HCT116 (cell line): ENCODE data around the gene SLC35F3. TPM values are rescaled to one million over a fixed set of nuclear protein-coding genes. Genes with fewer than 3 reads are reported as not detected.

ENCODE experiments used
- ATAC-seq: fragments of 200-7000 bp; cut with Tn5 transposase; 2 replicates; pipeline ENCODE4 v1.9.1; 2020; ENCODE audit warnings: mild to moderate bottlenecking, moderate library complexity
- BruUV-seq: library from RNA; stranded (reverse); fragments of 400-500 nt; replicated peaks from 2 replicates; lab custom pipeline; 2021; lab: Mats Ljungman, UMichigan
- CTCF ChIA-PET: fragments of 300-600 bp; sonication (Branson Sonifier 250); formaldehyde crosslinking; loops from one replicate; lab custom pipeline; 2021; ENCODE audit warnings: antibody characterized with exemption; lab: Charles Lee
- POLR2A ChIA-PET: fragments of 300-600, 350-600 bp; sonication (Branson Sonifier 250); formaldehyde crosslinking; loops from one replicate; lab custom pipeline; 2021; ENCODE audit warnings: antibody characterized with exemption; lab: Charles Lee
- RAD21 ChIA-PET, 2 experiments: fragments of 300-600 bp; sonication (Branson Sonifier 250); formaldehyde crosslinking; loops; one replicate each; lab custom pipeline; 2023; ENCODE audit warnings: low total read pairs in 2 of 2; ENCODE audit not compliant: uncharacterized antibody in 2 of 2, unreplicated experiment in 2 of 2, low non-redundant PET in 1 of 2; lab: Charles Lee
- DNase-seq: peaks from one replicate; pipeline ENCODE4 v3.0.0-alpha.2; 2010; ENCODE audit warnings: low read depth, low spot score
- H2AFZ ChIP-seq: fragments of 200-600 bp; shearing (Covaris generic), sonication (generic); 2 replicates; pipeline ENCODE4 v1.6.1; 2017; ENCODE audit warnings: low read depth, mixed run types, mixed read lengths, antibody characterized with exemption, low read length; ENCODE audit not compliant: poor library complexity, severe bottlenecking
- H3K27ac ChIP-seq: 2 replicates; pipeline ENCODE4 v1.5.1; 2012; ENCODE audit warnings: low read depth, low read length
- H3K27me3 ChIP-seq: fragments of 200-600 bp; sonication (generic); 2 replicates; pipeline ENCODE4 v1.6.1; 2016; ENCODE audit warnings: mixed run types, low read length, mixed read lengths; ENCODE audit not compliant: insufficient read depth
- H3K36me3 ChIP-seq, 2 experiments: fragments of 200-500 bp in 1 of 2; fragments of 200-600 bp in 1 of 2; sonication (Bioruptor generic) in 1 of 2; sonication (generic) in 1 of 2; 2 replicates each; pipeline versions ENCODE4 v1.5.1 to v1.6.1; 2014 to 2016; ENCODE audit warnings: low read length in 2 of 2, inconsistent platforms in 1 of 2, mixed read lengths in 1 of 2, mixed run types in 1 of 2; ENCODE audit not compliant: insufficient read depth in 2 of 2, control insufficient read depth in 1 of 2
- H3K4me1 ChIP-seq, 2 experiments: fragments of 200-600 bp in 1 of 2; sonication (generic) in 1 of 2; 2 replicates each; pipeline versions ENCODE4 v1.5.1 to v1.6.1; 2012 to 2017; ENCODE audit warnings: low read length in 2 of 2, inconsistent platforms in 1 of 2, mild to moderate bottlenecking in 1 of 2, mixed read lengths in 1 of 2, mixed run types in 1 of 2, moderate library complexity in 1 of 2; ENCODE audit not compliant: insufficient read depth in 2 of 2, control insufficient read depth in 1 of 2
- H3K4me2 ChIP-seq: fragments of 200-600 bp; sonication (generic); 2 replicates; pipeline ENCODE4 v1.6.1; 2017; ENCODE audit warnings: mixed run types, low read length, mixed read lengths
- H3K4me3 ChIP-seq, 2 experiments: fragments of 200-600 bp in 1 of 2; sonication (generic) in 1 of 2; replicated peaks in 1 of 2; 2 replicates each; pipeline ENCODE4 v1.5.1; 2011 to 2016; ENCODE audit warnings: low read length in 2 of 2, control low read depth in 1 of 2, low read depth in 1 of 2, mild to moderate bottlenecking in 1 of 2, mixed read lengths in 1 of 2, mixed run types in 1 of 2
- H3K79me2 ChIP-seq: fragments of 200-600 bp; sonication (generic); 2 replicates; pipeline ENCODE4 v1.6.1; 2017; ENCODE audit warnings: mild to moderate bottlenecking, mixed run types, low read length, moderate library complexity, mixed read lengths; ENCODE audit not compliant: insufficient read depth
- H3K9ac ChIP-seq: fragments of 200-600 bp; sonication (generic); 2 replicates; pipeline ENCODE4 v1.6.1; 2016; ENCODE audit warnings: low read length, mixed read lengths
- H3K9me2 ChIP-seq: fragments of 200-600 bp; sonication (generic), shearing (Covaris generic); 2 replicates; pipeline ENCODE4 v1.6.1; 2017; ENCODE audit warnings: mixed run types, mild to moderate bottlenecking, moderate library complexity; ENCODE audit not compliant: insufficient read depth
- H3K9me3 ChIP-seq, 2 experiments: fragments of 200-500 bp in 1 of 2; fragments of 200-600 bp in 1 of 2; sonication (Bioruptor generic) in 1 of 2; sonication (generic) in 1 of 2; 2 replicates each; pipeline ENCODE4 v1.6.1; 2014 to 2017; ENCODE audit warnings: low read length in 2 of 2, mixed read lengths in 2 of 2, inconsistent platforms in 1 of 2, low read depth in 1 of 2, mild to moderate bottlenecking in 1 of 2, mixed run types in 1 of 2, moderate library complexity in 1 of 2; ENCODE audit not compliant: control insufficient read depth in 1 of 2, insufficient read depth in 1 of 2
- H4K20me1 ChIP-seq: fragments of 200-600 bp; sonication (generic), shearing (Covaris generic); 2 replicates; pipeline ENCODE4 v1.6.1; 2017; ENCODE audit warnings: mixed run types, mild to moderate bottlenecking, moderate library complexity; ENCODE audit not compliant: insufficient read depth
- CEBPB ChIP-seq: IDR thresholded peaks from 2 replicates; pipeline ENCODE4 v1.6.1; 2012; ENCODE audit warnings: low read depth
- CTCF ChIP-seq, 3 experiments: fragments of 200-600 bp in 1 of 3; sonication (generic) in 1 of 3; IDR thresholded peaks in 2 of 3; conservative IDR thresholded peaks in 1 of 3; 2 replicates each; pipeline ENCODE4 v1.5.1; 2012 to 2017; ENCODE audit warnings: low read depth in 2 of 3, low read length in 2 of 3, antibody characterized with exemption in 1 of 3, borderline replicate concordance in 1 of 3, control low read depth in 1 of 3, mild to moderate bottlenecking in 1 of 3, mixed read lengths in 1 of 3, mixed run types in 1 of 3, moderate library complexity in 1 of 3; ENCODE audit not compliant: insufficient read depth in 1 of 3
- EGR1 ChIP-seq: IDR thresholded peaks from 2 replicates; pipeline ENCODE4 v1.6.1; 2012; ENCODE audit warnings: low read depth
- EZH2 ChIP-seq: fragments of 200-600 bp; sonication (generic); IDR thresholded peaks from 2 replicates; pipeline ENCODE4 v1.6.1; 2017; ENCODE audit warnings: antibody characterized with exemption, mixed run types
- EZH2phosphoT487 ChIP-seq: fragments of 200-600 bp; IDR thresholded peaks from 2 replicates; pipeline ENCODE4 v1.6.1; 2018; ENCODE audit warnings: antibody characterized with exemption, borderline replicate concordance
- FOSL1 ChIP-seq: IDR thresholded peaks from 2 replicates; pipeline ENCODE4 v1.6.1; 2012; ENCODE audit warnings: low read depth
- JUND ChIP-seq: IDR thresholded peaks from 2 replicates; pipeline ENCODE4 v1.6.1; 2012
- POLR2A ChIP-seq: IDR thresholded peaks from 2 replicates; pipeline ENCODE4 v1.7.0; 2011; ENCODE audit warnings: borderline replicate concordance; ENCODE audit not compliant: insufficient read depth, insufficient read length; ENCODE audit errors: extremely low read depth
- POLR2AphosphoS5 ChIP-seq: IDR thresholded peaks from 2 replicates; pipeline ENCODE4 v1.6.1; 2011; ENCODE audit warnings: mild to moderate bottlenecking, low read depth, low read length, moderate library complexity
- RAD21 ChIP-seq: IDR thresholded peaks from 2 replicates; pipeline ENCODE4 v1.6.1; 2012; ENCODE audit warnings: low read depth, mild to moderate bottlenecking
- SP1 ChIP-seq: IDR thresholded peaks from 2 replicates; pipeline ENCODE4 v1.6.1; 2012; ENCODE audit warnings: low read depth
- ZFX ChIP-seq: fragments of 450-650 bp; IDR thresholded peaks from 2 replicates; pipeline ENCODE4 v1.6.1; 2017
- intact Hi-C: fragments of 100-400 bp; cut with micrococcal nuclease; formaldehyde crosslinking; loops from 2 replicates; pipeline ENCODE4 v1.10.0; 2022
- total RNA-seq: library from RNA; stranded (reverse); gene quantifications from one replicate; pipeline ENCODE4 v1.2.1, GENCODE V29; 2021; ENCODE audit not compliant: unreplicated experiment

Gene SLC35F3
- total RNA-seq, 1 experiment from 2014 or later = 6.4 TPM

DNA sequence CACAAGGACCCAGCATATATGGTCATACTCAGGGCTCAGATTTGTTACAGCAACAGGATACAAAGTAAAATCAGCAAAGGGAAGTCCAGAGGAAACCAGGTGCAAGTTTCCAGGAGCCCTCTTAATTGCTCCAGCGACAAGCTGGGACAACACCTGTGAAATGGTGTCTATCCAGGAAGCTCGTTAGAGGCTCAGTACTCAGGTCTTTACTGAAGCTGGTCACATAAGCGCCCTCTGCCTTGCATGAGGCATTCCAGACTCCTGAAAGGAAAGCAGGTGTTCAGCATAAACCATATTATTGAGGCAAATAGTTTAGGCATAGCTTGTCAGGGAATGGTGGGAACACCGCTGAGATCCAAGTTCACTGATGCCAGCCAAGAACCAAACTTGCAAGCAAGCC, 231.0 kb downstream of the SLC35F3 start:
- ChIA-PET CTCF (no interaction called here), POLR2A (no interaction called here), RAD21 (no interaction called here)
- BruUV-seq = no TSS peak
- Histone ChIP-seq H3K4me2 (no peak overlapping the region), H3K9me2 (no peaks in the 10 kb centered on the region), H2AFZ (no peak overlapping the region), H3K4me1 (no peaks in the 10 kb centered on the region), H3K79me2 (no peaks in the 10 kb centered on the region), H3K9ac (no peak overlapping the region), H3K4me3 (no peak overlapping the region), H3K27me3 (no peaks in the 10 kb centered on the region), H3K9me3 (no peaks in the 10 kb centered on the region), H3K36me3 (no peaks in the 10 kb centered on the region), H3K27ac (no peak overlapping the region), H4K20me1 (no peaks in the 10 kb centered on the region)
- intact Hi-C loops = no loop called here
- DNase-seq = no peak
- no peak for TF ChIP-seq ZFX
- ATAC-seq = no peak

DNA sequence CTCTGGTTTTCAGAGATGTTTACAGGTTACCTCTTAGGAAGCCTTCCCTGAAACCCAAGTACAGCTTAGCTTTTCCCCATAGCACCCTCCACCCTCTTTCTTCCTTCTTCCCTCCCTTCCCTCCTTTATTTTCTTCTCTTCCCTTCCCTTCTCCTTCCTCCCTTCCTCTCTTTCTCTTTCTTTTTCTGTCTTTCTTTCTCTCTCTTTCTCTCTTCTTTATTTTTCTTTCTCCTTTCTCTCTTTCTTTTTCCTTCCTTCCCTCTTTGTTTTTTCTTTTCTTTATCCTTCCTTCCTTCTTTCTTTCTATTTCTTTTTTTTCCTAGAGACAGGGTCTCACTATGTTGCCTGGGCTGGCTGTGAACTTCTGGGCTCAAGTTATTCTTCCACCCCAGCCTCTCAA, 231.6 kb downstream of the SLC35F3 start:
- Histone ChIP-seq H3K9me3 (no peaks in the 10 kb centered on the region), H3K4me1 (no peaks in the 10 kb centered on the region), H3K79me2 (no peaks in the 10 kb centered on the region), H4K20me1 (no peaks in the 10 kb centered on the region), H3K9me2 (no peaks in the 10 kb centered on the region), H3K27ac (no peak overlapping the region), H3K4me2 (no peak overlapping the region), H3K27me3 (no peaks in the 10 kb centered on the region), H2AFZ (no peak overlapping the region), H3K4me3 (no peak overlapping the region), H3K36me3 (no peaks in the 10 kb centered on the region), H3K9ac (no peak overlapping the region)
- RAD21 ChIA-PET = no interaction called here
- POLR2A ChIA-PET = no interaction called here
- CTCF ChIA-PET = no interaction called here
- no peak for TF ChIP-seq POLR2AphosphoS5
- TF ChIP-seq EGR1 = no peak
- TF ChIP-seq FOSL1 = no peak
- TF ChIP-seq CTCF (IDR thresholded peaks at IDR 0.05 in 2 of 3, conservative IDR thresholded peaks at IDR 0.05 in 1 of 3; ENCODE audit: borderline replicate concordance in 1 of 3, insufficient read depth in 1 of 3, low read depth in 2 of 3, low read length in 2 of 3) = no peak
- TF ChIP-seq POLR2A = no peak
- no peak for TF ChIP-seq CEBPB
- no peak for TF ChIP-seq JUND
- no peak for TF ChIP-seq EZH2phosphoT487
- TF ChIP-seq EZH2 = no peak
- no peak for TF ChIP-seq RAD21
- no peak for TF ChIP-seq SP1
- TF ChIP-seq ZFX = no peak
- no peak for ATAC-seq
- no TSS peak for BruUV-seq
- intact Hi-C loops = no loop called here
- no peak for DNase-seq
